HG03095 (cell line): ENCODE results near the gene SEPTIN8.

ENCODE experiments used
- ATAC-seq: cut with Tn5 transposase; IDR thresholded peaks from one replicate; pipeline ENCODE4 v1.9.1; 2021; ENCODE audit warnings: moderate library complexity; ENCODE audit not compliant: unreplicated experiment

SEPTIN8 gene

GRCh38 chr5:132750471-132751230, 26.4 kb downstream of the SEPTIN8 start:
- no peak for ATAC-seq

GRCh38 chr5:132749506-132749905, 27.5 kb downstream of the SEPTIN8 start:
- ATAC-seq = no peak

GRCh38 chr5:132748522-132749000, 28.5 kb downstream of the SEPTIN8 start:
- ATAC-seq = no peak

DNA sequence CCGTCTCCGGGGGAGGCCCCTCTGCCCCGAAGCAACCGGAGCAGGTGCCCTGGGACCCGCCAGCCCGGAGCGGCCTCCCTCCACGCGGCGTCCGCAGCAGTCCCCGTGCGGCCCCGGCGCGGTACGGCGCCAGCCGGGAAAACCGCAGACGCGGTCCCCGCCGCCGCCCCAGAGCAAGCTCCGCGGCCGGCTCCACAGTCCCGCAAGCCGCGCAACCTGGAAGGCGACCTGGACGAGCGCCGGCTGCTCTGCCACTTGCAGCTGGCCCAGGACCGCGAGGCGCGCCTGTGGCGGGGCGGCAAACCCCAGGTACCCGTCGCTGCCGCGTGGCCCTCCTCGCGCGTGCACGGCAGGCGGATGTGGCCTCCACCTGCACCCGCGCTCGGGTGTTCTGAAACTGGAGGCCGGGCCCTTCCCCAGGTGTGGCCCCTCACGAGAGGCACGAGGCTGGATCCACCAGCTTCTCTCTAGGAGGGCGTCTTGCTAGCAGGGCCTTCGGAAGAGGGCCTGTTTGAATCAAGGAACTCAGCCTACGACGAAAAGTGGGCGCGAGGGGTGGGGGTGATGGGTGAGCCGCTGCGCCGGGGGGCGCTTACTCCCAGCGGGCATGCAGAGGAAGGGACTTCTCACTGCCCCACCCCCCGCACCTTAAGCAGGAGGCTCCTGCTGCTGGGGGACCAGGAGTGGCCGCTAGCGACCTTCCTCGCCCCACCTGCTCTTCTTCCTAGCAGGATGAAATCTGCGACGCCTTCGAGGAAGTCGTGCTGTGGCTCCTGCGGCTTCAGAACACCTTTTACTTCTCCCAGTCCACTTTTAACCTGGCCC, 29.2 kb downstream of the SEPTIN8 start:
- ATAC-seq = no peak

DNA sequence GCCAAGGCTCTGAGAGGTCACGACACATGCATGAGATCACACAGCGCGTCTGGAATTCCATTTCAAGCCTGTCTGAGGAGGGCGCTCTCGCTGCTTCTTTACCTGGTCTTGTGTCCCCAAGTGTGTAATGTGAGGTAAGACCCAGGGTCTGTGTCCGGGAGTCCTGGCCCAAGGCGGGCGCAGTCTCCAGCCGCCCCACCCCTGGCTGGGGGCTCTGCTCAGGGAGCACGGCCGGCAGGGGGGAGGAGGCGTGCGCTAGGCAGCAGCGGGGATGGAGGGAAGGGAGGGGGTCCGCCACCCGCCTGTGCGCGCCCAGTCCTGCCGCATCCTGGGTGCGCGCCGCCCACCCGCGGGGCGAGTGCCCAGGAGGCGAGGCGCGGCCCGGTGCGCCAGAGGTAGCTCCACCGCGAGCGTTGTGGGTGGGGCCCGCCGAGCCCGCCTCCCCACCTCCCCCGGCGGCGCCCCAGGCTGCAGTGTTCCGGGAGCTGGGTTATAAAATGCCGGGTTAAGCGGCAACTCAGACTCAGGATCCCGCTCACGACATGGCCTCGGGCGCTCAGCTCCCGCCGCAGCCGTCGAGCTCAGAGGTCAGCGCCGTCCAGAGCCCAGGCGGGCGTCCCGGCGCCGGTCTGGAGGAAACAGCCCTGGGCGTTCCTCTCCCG, 30.0 kb downstream of the SEPTIN8 start, which contains the start of gene CCNI2:
CCNI2 (plus strand) TSS at position 473 of the 662 bp plus-strand sequence; CDS start at position 543, 70 bp downstream.
- ATAC-seq = no peak

DNA sequence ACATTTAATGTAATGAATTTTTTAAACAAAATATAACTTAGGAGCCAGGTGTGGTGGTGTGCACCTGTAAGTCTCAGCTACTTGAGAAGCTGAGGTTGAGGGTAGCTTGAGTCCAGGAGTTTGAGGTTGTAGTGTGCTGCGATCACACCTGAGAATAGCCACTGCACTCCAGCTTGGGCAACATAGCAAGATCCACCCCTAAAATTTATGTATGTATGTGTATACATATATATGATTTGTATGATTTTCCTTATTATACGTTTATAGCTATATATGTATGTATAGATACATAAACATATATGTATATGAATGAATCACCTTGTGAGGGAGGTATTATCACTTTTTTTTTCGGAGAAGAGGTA, 30.5 kb downstream of the SEPTIN8 start:
- no peak for ATAC-seq

- ATAC-seq = no peak
These were observed 32.4 kb downstream of the SEPTIN8 start for GRCh38 chr5:132744659-132745058.

- ATAC-seq = no peak
These were observed 34.4 kb downstream of the SEPTIN8 start for GRCh38 chr5:132742626-132743025.

- ATAC-seq = no peak
These were observed 34.9 kb downstream of the SEPTIN8 start for GRCh38 chr5:132742158-132742557.

DNA sequence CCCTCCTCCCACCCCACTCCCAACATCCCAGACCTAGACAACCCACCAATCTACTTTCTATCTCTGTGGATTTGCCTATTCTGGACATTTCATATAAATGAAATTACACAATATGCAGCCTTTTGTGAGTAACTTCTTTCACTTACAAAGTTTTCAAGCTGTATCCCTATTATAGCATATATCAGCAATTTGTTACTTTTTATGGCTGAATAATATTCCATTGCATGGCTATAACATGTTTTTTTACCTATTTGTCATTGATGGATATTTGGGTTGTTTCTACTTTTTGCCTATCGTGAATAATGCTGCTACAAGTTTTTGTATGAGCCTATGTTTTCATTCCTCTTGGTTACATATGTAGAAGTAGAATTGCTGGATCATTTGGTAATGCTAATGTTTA, 37.8 kb downstream of the SEPTIN8 start:
- no peak for ATAC-seq

GRCh38 chr5:132737982-132738681, 38.9 kb downstream of the SEPTIN8 start:
- no peak for ATAC-seq

GRCh38 chr5:132736853-132737833, 39.9 kb downstream of the SEPTIN8 start, which contains the start of gene KIF3A:
Gene KIF3A (minus strand): TSS chr5:132737546. CDS start chr5:132737419, 127 bp downstream.
- ATAC-seq = peak; percentile 80

DNA sequence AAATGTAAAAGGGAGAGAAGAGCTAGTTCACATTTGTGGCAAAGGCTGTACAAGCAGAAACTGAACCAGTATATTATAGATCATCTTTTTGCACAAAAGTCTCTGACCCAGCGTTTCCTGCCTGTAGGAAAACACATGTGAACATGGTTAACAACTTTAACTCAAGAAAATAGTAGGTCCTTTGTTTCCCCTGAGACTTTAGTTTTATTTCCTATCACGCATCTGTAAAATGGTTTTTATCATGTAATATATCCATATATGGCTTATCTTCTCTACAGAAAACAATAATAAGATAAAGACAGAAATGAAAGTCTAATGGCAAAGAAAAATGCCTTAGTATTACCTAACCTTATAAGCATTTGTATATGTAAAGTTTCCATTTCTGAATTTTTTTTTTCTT, 42.4 kb downstream of the SEPTIN8 start:
- ATAC-seq = no peak

- ATAC-seq = no peak
These were observed 43.4 kb downstream of the SEPTIN8 start for GRCh38 chr5:132733499-132734148.

GRCh38 chr5:132729896-132730295, 47.1 kb downstream of the SEPTIN8 start:
- no peak for ATAC-seq

DNA sequence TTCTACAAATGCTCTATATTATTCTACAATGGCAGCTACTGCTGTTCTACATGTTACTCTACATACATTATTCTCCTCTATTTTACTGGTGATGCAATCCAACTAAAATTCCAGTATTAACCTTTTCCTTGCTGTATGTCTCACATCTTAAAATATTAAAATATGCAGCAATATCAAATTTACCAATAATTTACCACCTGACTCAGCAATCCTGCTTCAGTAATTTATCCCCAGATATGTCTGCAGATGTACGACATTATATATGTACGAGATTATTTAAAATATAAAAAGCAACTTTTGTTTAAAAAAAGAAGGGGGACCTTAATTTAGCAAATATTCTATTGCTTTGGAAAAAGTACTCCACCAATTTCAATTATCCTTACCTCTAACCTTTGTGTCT, 51.3 kb downstream of the SEPTIN8 start:
- ATAC-seq = no peak

- no peak for ATAC-seq
These were observed 58.3 kb downstream of the SEPTIN8 start for GRCh38 chr5:132718544-132719312.
